Naive thymus-derived CD8-positive, alpha-beta T cell (primary cell): ENCODE measurements around the gene SMYD3. TPM values are rescaled to one million over a fixed set of nuclear protein-coding genes. Genes with fewer than 3 reads are reported as not detected.
"Not testable (repeated sequence)": the region's sequence is repeated elsewhere in the genome, so short reads cannot be mapped to it uniquely, and the experiment has no call there.

Source experiments
- ATAC-seq, 2 donors: fragments of 150-1000 bp; cut with Tn5 transposase in 1 of 2; sonication (Bioruptor Pico), chemical (Tn5 transposase) in 1 of 2; 1 replicate in 1 of 2; 2 replicates in 1 of 2; pipeline ENCODE4 v1.10.0; 2021; ENCODE audit warnings: mild to moderate bottlenecking in 2 of 2, moderate library complexity in 2 of 2
- POLR2A ChIA-PET: fragments of 350-600 bp; sonication (Branson Sonifier 250); formaldehyde crosslinking; loops from one replicate; lab custom pipeline; 2021; ENCODE audit warnings: antibody characterized with exemption; lab: Charles Lee
- DNase-seq, 10 donors: peaks; one replicate each; pipeline versions ENCODE4 v3.0.0 to v3.0.0-alpha.2; 2020 to 2022
- H3K27ac Mint-ChIP-seq, 10 donors: one replicate each; pipeline ENCODE4 v1.8.0; 2020 to 2022; ENCODE audit warnings: mild to moderate bottlenecking in 10 of 10, mixed read lengths in 10 of 10, moderate library complexity in 4 of 10, inconsistent platforms in 1 of 10
- H3K27me3 Mint-ChIP-seq, 5 donors: one replicate each; pipeline ENCODE4 v1.8.0; 2021 to 2022; ENCODE audit warnings: mixed read lengths in 5 of 5
- H3K36me3 Mint-ChIP-seq, 3 donors: one replicate each; pipeline ENCODE4 v1.8.0; 2020 to 2022; ENCODE audit warnings: mixed read lengths in 3 of 3, mild to moderate bottlenecking in 2 of 3, inconsistent platforms in 1 of 3
- H3K4me1 Mint-ChIP-seq, 4 donors: one replicate each; pipeline ENCODE4 v1.8.0; 2021 to 2022; ENCODE audit warnings: mixed read lengths in 4 of 4
- H3K4me3 Mint-ChIP-seq, 10 donors: one replicate each; pipeline ENCODE4 v1.8.0; 2020 to 2022; ENCODE audit warnings: mild to moderate bottlenecking in 10 of 10, mixed read lengths in 10 of 10, moderate library complexity in 6 of 10, inconsistent platforms in 1 of 10
- H3K9me3 Mint-ChIP-seq, 9 donors: one replicate each; pipeline ENCODE4 v1.8.0; 2020 to 2022; ENCODE audit warnings: mixed read lengths in 9 of 9, mild to moderate bottlenecking in 3 of 9, inconsistent platforms in 1 of 9, moderate library complexity in 1 of 9
- polyA plus RNA-seq, 3 donors: library from polyadenylated mRNA; unstranded; fragments of 300-500 nt; fragmentation: Illumina TruSeq; gene quantifications; one replicate each; pipeline ENCODE4 v1.2.3, GENCODE V29; 2021
- total RNA-seq, 8 experiments: library from RNA in 2 of 8; stranded (reverse) in 2 of 8; gene quantifications; one replicate each; pipeline ENCODE4 v1.2.3 and lab custom pipeline; 2021 to 2026

Gene SMYD3
- total and polyA plus RNA-seq, 5 experiments from 2014 or later = 19.1 to 42.1 (median 36.5) TPM

DNA sequence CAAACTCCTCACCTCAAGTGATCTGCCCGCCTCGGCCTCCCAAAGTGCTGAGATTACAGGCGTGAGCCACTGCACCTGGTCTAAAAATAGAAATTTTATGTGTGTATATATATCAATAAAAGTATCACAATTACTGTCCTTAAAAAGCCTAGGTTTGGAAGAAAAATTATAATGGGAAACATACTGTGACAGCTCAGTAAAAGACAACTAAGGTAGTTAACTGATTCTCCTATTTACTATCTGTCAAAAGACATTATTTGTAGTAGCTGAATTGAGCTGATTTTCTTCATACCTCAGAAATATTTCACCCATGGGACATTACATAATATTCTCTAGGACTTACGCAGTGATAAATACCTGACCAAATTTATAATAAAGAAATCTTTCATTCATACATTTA, 122.5 kb downstream of the SMYD3 start:
- H3K27me3 Mint-ChIP-seq = no peaks in the 10 kb centered on the region
- H3K4me1 Mint-ChIP-seq = peaks cover 0 to 11% (median 5%) of the 10 kb centered on the region in 4 donors
- H3K4me3 Mint-ChIP-seq = no peak overlapping the region
- H3K9me3 Mint-ChIP-seq = peaks cover 0 to 3% (median 0%) of the 10 kb centered on the region in 9 donors
- H3K36me3 Mint-ChIP-seq = peaks cover 0 to 19% (median 2%) of the 10 kb centered on the region in 3 donors
- no peak overlapping the region for H3K27ac Mint-ChIP-seq
- ATAC-seq (no peak), DNase-seq (no peak)
- POLR2A ChIA-PET = no interaction called here

DNA sequence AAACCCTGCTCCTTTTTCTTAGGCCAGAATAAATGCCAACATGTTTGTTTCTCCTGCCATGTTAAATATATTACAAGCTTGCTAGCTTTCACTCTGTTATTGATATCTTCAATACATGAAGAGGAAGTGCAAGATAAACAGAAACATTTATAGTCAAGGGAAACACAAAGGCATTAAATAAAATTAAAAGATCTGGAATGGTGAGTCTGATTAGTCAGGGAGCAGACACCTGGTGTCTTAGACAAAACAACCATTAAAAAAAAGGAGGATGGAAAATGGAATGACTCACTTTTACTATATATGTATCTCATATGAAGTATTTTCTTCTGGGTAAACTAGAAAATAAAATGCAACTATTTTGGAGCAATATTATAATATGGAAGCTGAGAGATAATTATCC, 123.3 kb downstream of the SMYD3 start:
- Mint-ChIP-seq H3K27me3 (no peaks in the 10 kb centered on the region), H3K4me1 (peaks cover 0 to 11% (median 5%) of the 10 kb centered on the region in 4 donors), H3K36me3 (peaks cover 0 to 19% (median 2%) of the 10 kb centered on the region in 3 donors), H3K9me3 (peaks cover 0 to 3% (median 0%) of the 10 kb centered on the region in 9 donors), H3K4me3 (no peak overlapping the region), H3K27ac (no peak overlapping the region)
- ATAC-seq (no peak), DNase-seq (no peak)
- POLR2A ChIA-PET = no interaction called here

DNA sequence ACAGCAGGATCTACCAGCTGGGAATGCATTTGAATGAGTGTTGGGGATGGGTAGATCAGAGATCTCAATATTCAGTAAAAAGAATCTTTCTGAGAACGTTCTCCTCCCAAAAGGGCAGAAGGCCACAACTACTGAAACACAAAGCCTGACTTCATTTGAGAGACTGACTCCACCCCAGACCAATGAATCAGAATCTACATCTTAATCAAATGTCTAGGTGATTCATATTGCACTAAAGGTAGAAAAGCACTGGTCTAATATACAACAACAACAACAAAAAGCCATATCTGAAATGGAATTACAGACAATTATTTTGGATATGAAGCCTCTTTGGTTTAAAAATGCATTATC, 123.9 kb downstream of the SMYD3 start:
- H3K27me3 Mint-ChIP-seq = no peaks in the 10 kb centered on the region
- H3K4me3 Mint-ChIP-seq = no peak overlapping the region
- POLR2A ChIA-PET = no interaction called here
- peaks cover 0 to 11% (median 5%) of the 10 kb centered on the region in 4 donors for H3K4me1 Mint-ChIP-seq
- H3K27ac Mint-ChIP-seq = peak overlapping the region in 1 of 10 donors; percentile 13
- ATAC-seq = no peak
- DNase-seq = no peak
- H3K36me3 Mint-ChIP-seq = peaks cover 0 to 19% (median 2%) of the 10 kb centered on the region in 3 donors
- H3K9me3 Mint-ChIP-seq = peaks cover 0 to 3% (median 0%) of the 10 kb centered on the region in 9 donors

DNA sequence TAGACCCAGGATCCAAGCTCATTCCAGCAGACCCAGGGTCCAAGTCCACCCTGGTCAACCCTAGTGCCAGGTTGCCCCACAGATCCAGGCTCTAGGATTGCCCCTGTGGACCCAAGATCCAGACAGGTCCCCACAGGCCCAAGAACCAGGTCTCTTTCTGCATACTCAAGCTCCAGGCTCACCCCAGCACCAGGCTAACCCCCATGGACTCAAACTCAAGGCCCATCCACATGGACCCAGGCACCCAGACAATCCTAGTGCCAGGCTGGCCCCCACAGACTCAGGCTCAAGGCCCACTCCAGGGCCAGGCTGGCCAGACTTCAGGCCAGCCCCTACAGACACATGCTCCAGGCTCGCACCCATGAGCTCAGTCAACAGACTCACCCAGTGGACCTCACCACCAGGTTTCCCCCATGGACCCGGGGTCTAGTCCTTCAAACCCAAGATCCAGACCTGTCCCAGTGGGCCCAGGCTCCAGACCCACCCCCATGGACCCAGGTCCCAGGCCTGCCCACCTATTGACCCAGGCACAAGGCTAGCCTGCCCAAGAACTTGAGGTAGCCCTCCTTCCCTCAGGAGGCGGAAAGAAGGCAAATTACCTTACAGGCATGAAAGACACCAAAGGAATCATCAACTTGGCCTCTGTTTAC, 124.4 kb downstream of the SMYD3 start:
- DNase-seq (no peak), ATAC-seq (no peak)
- Mint-ChIP-seq H3K4me3 (no peak overlapping the region), H3K4me1 (peaks cover 0 to 11% (median 5%) of the 10 kb centered on the region in 4 donors), H3K9me3 (peaks cover 0 to 3% (median 0%) of the 10 kb centered on the region in 9 donors), H3K27ac (peak overlapping the region in 1 of 10 donors; percentile 13), H3K36me3 (peaks cover 0 to 19% (median 5%) of the 10 kb centered on the region in 3 donors), H3K27me3 (no peaks in the 10 kb centered on the region)
- POLR2A ChIA-PET = no interaction called here

DNA sequence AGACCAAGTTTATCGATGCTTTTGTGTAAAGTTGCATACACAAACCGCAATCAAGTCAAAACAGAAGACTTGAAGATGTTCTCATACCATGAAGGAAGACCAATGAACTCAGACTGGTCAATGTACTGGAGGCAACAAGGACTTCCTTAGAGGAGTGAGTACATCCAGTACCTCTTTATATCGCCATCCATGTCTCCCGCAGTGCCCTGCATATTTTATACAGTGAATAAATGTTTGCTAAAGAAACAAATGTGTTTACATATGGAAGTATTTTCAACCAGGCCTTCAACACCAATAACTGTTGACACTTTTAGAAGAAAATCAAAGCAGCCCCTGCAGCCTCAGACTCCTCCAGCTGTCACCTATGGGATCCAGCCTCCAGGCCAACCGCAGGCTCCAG, 125.6 kb downstream of the SMYD3 start:
- peaks cover 0 to 20% (median 9%) of the 10 kb centered on the region in 3 donors for H3K36me3 Mint-ChIP-seq
- H3K4me1 Mint-ChIP-seq = peaks cover 0 to 11% (median 5%) of the 10 kb centered on the region in 4 donors
- no peak overlapping the region for H3K4me3 Mint-ChIP-seq
- no peak for DNase-seq
- H3K27ac Mint-ChIP-seq = no peak overlapping the region
- POLR2A ChIA-PET = no interaction called here
- no peaks in the 10 kb centered on the region for H3K27me3 Mint-ChIP-seq
- ATAC-seq = no peak
- H3K9me3 Mint-ChIP-seq = peaks cover 0 to 3% (median 0%) of the 10 kb centered on the region in 9 donors

DNA sequence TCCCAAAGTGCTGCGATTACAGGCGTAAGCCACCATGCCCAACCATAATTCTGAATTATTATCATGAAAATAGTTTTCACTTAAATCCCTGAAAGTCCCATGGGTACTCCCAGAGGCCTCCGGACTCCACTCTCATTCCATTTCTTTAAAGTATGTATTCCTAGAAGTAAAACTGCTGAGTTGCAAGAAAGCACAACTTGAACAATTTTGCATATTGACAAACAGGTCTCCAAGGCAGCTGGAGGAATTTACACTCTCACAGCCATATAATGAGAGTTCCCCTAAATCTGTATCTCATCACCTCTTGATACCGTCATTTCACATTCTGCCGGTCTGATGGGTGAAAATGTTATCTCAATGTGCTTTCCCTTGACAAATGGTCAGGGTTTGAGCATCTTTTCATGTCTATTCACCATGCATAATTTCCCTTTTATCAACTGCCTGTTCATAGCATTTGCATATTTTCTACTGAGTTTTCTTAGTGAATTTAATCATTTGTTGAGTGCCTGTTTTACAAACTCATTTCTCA, 129.4 kb downstream of the SMYD3 start:
- Mint-ChIP-seq H3K27ac (no peak overlapping the region), H3K27me3 (no peaks in the 10 kb centered on the region), H3K4me1 (peaks cover 0 to 6% (median 3%) of the 10 kb centered on the region in 4 donors), H3K4me3 (no peak overlapping the region), H3K36me3 (peaks cover 0 to 7% (median 3%) of the 10 kb centered on the region in 3 donors), H3K9me3 (peaks cover 0 to under 1% (median 0%) of the 10 kb centered on the region in 9 donors)
- DNase-seq (no peak), ATAC-seq (no peak)
- POLR2A ChIA-PET = no interaction called here

DNA sequence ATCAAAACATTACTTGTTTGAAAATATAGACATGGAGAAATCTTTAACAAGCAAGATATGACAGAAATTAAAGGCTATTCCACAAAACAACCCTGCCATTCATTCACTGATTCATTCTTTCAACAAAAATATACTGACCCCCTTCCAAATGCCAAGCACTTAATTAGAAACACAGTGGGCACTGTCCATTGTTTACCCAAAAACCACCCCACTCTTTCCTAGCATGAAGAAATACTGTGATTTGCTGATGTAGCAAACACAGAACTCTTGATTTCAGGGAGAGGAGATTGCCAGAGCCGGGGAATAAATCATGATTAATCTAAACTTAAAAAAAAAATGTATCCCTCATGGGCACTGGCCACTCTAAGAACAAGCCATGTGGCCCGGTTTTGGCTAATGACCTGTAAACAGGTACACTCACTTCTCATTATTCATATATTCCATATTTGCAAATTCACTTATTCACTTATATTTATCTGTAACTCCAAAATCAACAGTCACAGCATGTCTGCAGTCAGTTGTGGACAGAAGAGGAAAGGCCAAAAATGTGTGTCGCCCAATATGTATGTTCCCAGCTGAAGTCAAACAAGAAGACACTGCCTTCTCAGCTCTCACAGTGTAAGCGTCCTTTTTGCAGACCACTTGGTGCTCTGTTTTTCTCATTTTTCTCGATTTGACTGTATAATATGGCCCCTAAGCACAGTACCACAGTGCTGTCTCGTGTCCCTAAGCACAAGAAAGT, 133.1 kb downstream of the SMYD3 start:
- no peak overlapping the region for H3K4me3 Mint-ChIP-seq
- H3K9me3 Mint-ChIP-seq = no peaks in the 10 kb centered on the region
- no peak overlapping the region for H3K27ac Mint-ChIP-seq
- ATAC-seq (no peak), DNase-seq (no peak)
- H3K36me3 Mint-ChIP-seq = peaks cover 0 to 7% (median 3%) of the 10 kb centered on the region in 3 donors
- no peaks in the 10 kb centered on the region for H3K27me3 Mint-ChIP-seq
- POLR2A ChIA-PET = no interaction called here
- H3K4me1 Mint-ChIP-seq = no peaks in the 10 kb centered on the region

DNA sequence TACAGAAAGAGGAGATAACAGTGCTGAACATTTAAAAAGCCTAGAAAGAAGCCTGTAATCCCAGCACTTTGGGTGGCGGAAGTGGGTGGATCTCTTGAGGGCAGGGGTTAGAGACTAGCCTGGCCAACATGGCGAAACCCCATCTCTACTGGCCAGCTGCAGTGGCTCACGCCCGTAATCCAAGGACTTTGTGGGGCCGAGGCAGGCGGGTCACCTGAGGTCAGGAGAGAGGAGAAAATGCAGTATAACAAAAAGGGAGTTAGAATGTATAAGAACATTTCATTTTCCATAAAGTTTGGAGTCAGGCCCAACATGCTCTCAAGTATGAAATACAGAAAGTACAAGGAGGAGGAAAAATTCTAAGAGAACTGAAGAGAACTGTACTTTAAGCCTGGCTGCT, 134.5 kb downstream of the SMYD3 start:
- DNase-seq = no peak
- peaks cover 2 to 10% (median 9%) of the 10 kb centered on the region in 3 donors for H3K36me3 Mint-ChIP-seq
- H3K4me1 Mint-ChIP-seq = no peaks in the 10 kb centered on the region
- no peak for ATAC-seq
- no peaks in the 10 kb centered on the region for H3K27me3 Mint-ChIP-seq
- no peaks in the 10 kb centered on the region for H3K9me3 Mint-ChIP-seq
- POLR2A ChIA-PET = no interaction called here
- H3K27ac Mint-ChIP-seq = peak overlapping the region in 1 of 10 donors; percentile 41
- no peak overlapping the region for H3K4me3 Mint-ChIP-seq

DNA sequence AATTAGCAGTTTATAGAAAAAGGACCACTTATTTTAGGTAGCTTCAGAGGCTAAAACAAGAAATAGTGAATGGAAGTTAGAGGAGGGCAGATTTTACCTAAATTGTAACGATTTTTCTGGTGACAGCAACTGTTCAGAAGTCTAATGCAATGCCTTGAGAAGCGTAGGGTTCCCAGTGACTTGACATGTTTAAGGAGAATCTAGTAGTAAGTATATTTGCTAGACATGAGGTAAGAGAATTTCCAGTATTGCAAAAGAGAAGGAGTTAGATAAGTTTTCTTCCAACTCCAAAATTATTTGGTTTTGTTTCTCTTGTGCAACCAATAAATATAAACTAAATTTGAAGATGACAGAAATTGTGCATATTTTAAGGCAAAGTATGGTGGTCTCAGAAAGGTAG, 140.0 kb downstream of the SMYD3 start:
- peaks cover 10 to 16% (median 12%) of the 10 kb centered on the region in 3 donors for H3K36me3 Mint-ChIP-seq
- peaks cover 0 to 10% (median 2%) of the 10 kb centered on the region in 4 donors for H3K4me1 Mint-ChIP-seq
- POLR2A ChIA-PET = interaction anchor here (0.7 kb wide), 1 partner anchor 1007 kb away, joined by 4 read pairs; no protein-coding TSS in a partner anchor
- DNase-seq (no peak), ATAC-seq (no peak)
- no peaks in the 10 kb centered on the region for H3K27me3 Mint-ChIP-seq
- H3K9me3 Mint-ChIP-seq = peaks cover 0 to 13% (median 4%) of the 10 kb centered on the region in 9 donors
- no peak overlapping the region for H3K4me3 Mint-ChIP-seq
- no peak overlapping the region for H3K27ac Mint-ChIP-seq

DNA sequence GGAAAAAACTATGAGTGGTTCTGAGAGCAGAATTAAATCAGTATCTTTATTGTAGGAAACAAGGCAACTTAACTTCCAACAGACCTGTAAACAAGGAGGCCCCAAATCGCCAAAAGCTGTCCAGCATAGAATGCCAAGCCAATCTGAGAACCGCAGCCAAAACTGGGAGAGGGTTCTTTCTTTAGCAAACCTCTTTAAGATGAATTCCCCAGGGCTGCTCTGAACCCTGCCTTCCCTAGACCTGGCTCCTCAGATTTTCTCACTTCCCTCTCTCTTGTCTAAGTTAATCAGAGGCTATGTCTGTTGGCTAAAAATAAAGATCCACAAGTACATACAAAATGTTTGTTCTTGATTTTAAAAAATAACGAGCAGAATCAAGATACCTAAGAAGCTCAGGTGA, 141.4 kb downstream of the SMYD3 start:
- DNase-seq (no peak), ATAC-seq (no peak)
- H3K4me1 Mint-ChIP-seq = peaks cover 0 to 10% (median 4%) of the 10 kb centered on the region in 4 donors
- POLR2A ChIA-PET = no interaction called here
- peaks cover under 1 to 24% (median 9%) of the 10 kb centered on the region in 9 donors for H3K9me3 Mint-ChIP-seq
- H3K27ac Mint-ChIP-seq = no peak overlapping the region
- H3K4me3 Mint-ChIP-seq = no peak overlapping the region
- no peaks in the 10 kb centered on the region for H3K27me3 Mint-ChIP-seq
- peaks cover 17 to 29% (median 21%) of the 10 kb centered on the region in 3 donors for H3K36me3 Mint-ChIP-seq

DNA sequence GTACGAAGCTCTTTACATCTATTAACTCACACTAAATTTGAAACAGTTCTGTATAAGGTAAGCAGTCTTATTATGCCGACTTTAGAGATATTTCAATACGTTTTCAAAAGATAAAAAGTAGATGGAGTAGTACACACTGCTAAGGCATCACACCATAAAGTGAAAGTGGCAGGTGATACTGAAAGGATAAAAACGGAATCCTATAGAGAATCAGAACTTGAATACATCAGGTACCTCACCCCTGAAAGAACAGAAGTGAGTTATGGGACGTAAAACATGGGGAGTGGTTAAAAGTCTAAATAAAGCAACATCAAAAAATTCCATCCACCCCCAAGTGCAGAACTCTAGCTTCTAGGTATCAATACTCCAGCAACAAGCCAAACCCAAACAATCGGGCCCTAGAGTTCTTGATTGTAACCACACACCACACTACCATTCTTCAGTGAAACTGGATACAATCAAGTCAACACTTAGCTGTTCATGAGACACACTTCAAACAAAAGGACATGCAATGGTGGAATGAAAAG, 142.6 kb downstream of the SMYD3 start:
- Mint-ChIP-seq H3K27me3 (no peaks in the 10 kb centered on the region), H3K9me3 (peaks cover 10 to 34% (median 18%) of the 10 kb centered on the region in 9 donors), H3K4me3 (no peak overlapping the region), H3K4me1 (peaks cover 2 to 11% (median 7%) of the 10 kb centered on the region in 4 donors), H3K27ac (no peak overlapping the region), H3K36me3 (peaks cover 20 to 39% (median 28%) of the 10 kb centered on the region in 3 donors)
- ATAC-seq = no peak
- POLR2A ChIA-PET = no interaction called here
- DNase-seq = no peak

DNA sequence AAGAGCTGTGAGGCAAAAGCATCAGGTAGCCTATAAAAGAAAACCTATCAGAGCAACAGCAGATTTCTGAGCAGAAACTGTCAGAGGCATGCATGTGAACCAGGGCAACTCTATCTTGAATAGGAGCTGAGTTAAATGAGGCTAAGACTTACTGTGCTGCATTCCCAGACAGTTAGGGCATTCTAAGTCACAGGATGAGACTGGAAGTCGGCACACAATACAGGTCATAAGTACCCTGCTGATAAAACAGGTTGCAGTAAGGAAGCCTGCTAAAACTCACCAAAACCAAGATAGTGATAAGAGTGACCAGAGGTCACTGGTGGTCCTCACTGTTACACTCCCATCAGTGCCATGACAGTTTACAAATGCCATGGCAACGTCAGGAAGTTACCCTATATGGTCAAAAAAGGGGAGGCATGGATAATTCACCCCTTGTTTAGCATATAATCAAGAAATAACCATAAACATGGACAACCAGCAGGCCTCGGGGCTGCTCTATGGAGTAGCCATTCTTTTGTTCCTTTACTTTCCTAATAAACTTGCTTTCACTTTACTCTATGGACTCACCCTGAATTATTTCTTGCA, 150.0 kb downstream of the SMYD3 start:
- DNase-seq, H3K27me3 Mint-ChIP-seq, ATAC-seq, POLR2A ChIA-PET, H3K4me3 Mint-ChIP-seq, H3K27ac Mint-ChIP-seq: not testable (repeated sequence)
- peaks cover 0 to 13% (median 8%) of the 10 kb centered on the region in 4 donors for H3K4me1 Mint-ChIP-seq
- peaks cover 20 to 64% (median 44%) of the 10 kb centered on the region in 9 donors for H3K9me3 Mint-ChIP-seq
- H3K36me3 Mint-ChIP-seq = peaks cover 27 to 68% (median 54%) of the 10 kb centered on the region in 3 donors
